Measurements from ENCODE around the gene ICAM4. TPM values are rescaled to one million over a fixed set of nuclear protein-coding genes. Genes with fewer than 3 reads are reported as not detected.

Gene ICAM4
- total and polyA plus RNA-seq, 2 of the 8 experiments (the other 6 are each of a cell fraction or from before 2014, with no cell fraction given), result 1.5 to 4.1 TPM

GRCh38 chr19:10335352-10335985, 48.7 kb downstream of the ICAM4 start:
- Histone ChIP-seq H2BK5ac (ENCODE audit: low read depth, low read length) (no peak overlapping the region), H2BK120ac (replicated peaks; ENCODE audit: low read depth, low read length) (no peak overlapping the region), H4K20me1 (replicated peaks in 1 of 2; ENCODE audit: control insufficient read depth in 1 of 2, insufficient read depth in 2 of 2, low read length in 2 of 2) (peaks cover 6 to 8% of the 10 kb centered on the region in 2 experiments), H3K4ac (replicated peaks; ENCODE audit: insufficient read length, low read depth, low read length) (no peak overlapping the region), H2BK15ac (ENCODE audit: low read length) (no peak overlapping the region), H2BK20ac (ENCODE audit: low read length) (no peak overlapping the region), H4K91ac (replicated peaks; ENCODE audit: insufficient read length, low read length) (no peak overlapping the region), H3K4me2 (ENCODE audit: insufficient read depth in 1 of 2, low read depth in 2 of 2, low read length in 2 of 2) (peak overlapping the region; percentile 91 to 93), H3K56ac (replicated peaks; ENCODE audit: insufficient read length, low read depth, low read length) (no peak overlapping the region), H3K27ac (ENCODE audit: low read depth, low read length) (no peak overlapping the region), H3K14ac (ENCODE audit: insufficient read length) (no peak overlapping the region), H3K18ac (ENCODE audit: extremely low read depth, low read length) (no peak overlapping the region; the same call in 1 of the 2 replicates), H4K8ac (ENCODE audit: extremely low read depth, insufficient read depth, low read length) (no peak overlapping the region; the same call in 1 of the 2 replicates), H3K23me2 (ENCODE audit: low read depth, low read length) (peaks cover 13% of the 10 kb centered on the region), H2BK12ac (ENCODE audit: low read depth, low read length) (no peak overlapping the region), H3K9ac (replicated peaks in 1 of 4; ENCODE audit: extremely low read depth in 1 of 4, low read depth in 3 of 4, low read length in 3 of 4) (no peak overlapping the region), H3K36me3 (ENCODE audit: control insufficient read depth in 2 of 4, insufficient read depth in 4 of 4, low read length in 3 of 4) (peaks cover 0 to under 1% (median 0%) of the 10 kb centered on the region in 4 experiments; a peak in 2 of 8 replicates), H3K79me2 (ENCODE audit: control insufficient read depth in 1 of 2, insufficient read depth in 2 of 2, low read length in 2 of 2) (peaks cover 5 to 19% of the 10 kb centered on the region in 2 experiments), H3K23ac (ENCODE audit: insufficient read length) (no peak overlapping the region), H3K4me3 (ENCODE audit: extremely low read depth in 1 of 4, insufficient read depth in 2 of 4, low read depth in 3 of 4, low read length in 4 of 4) (peak overlapping the region in 1 of 4 experiments; percentile 89; a peak in 2 of 8 replicates), H3K79me1 (ENCODE audit: low read depth, low read length) (peaks cover 5% of the 10 kb centered on the region), H3K4me1 (replicated peaks in 1 of 4; ENCODE audit: control insufficient read depth in 3 of 4, insufficient read depth in 4 of 4, low read length in 3 of 4) (peaks cover 0 to 24% (median 11%) of the 10 kb centered on the region in 4 experiments; a peak in 6 of 7 replicates), H3K9me3 (ENCODE audit: insufficient read depth in 2 of 2, low read depth in 1 of 2, low read length in 1 of 2) (no peaks in the 10 kb centered on the region), H4K5ac (ENCODE audit: insufficient read length, low read depth, low read length) (no peak overlapping the region), H3K27me3 (replicated peaks in 1 of 4; ENCODE audit: control insufficient read depth in 3 of 4, extremely low read depth in 1 of 4, insufficient read depth in 3 of 4, low read length in 3 of 4) (peaks cover 0 to 3% (median 0%) of the 10 kb centered on the region in 4 experiments; a peak in 2 of 7 replicates), H2AK5ac (ENCODE audit: low read depth, low read length) (no peak overlapping the region), H2AFZ (ENCODE audit: low read length) (no peak overlapping the region)
- DNase-seq (ENCODE audit: low read depth in 1 of 2, low spot score in 2 of 2) (peak in 1 of 2 experiments; percentile 61), FAIRE-seq (no peak)
- ChIA-PET POLR2A (ENCODE audit: partially characterized antibody) (interaction anchor here (0.7 to 6.8 kb wide), 9 partner anchors 8 to 141 kb away, joined by 3 to 104 read pairs (median 9); partner anchors contain the start of genes DNMT1, FDX2, ICAM1 and TYK2), CTCF (ENCODE audit: partially characterized antibody) (interaction anchor here (0.5 to 4.9 kb wide), 16 partner anchors 9 to 374 kb away, joined by 3 to 21 read pairs (median 4); partner anchors contain the start of genes CDC37, ICAM1 and ICAM4)
- WGBS, 2 experiments (ENCODE audit: extremely low coverage in 1 of 2, insufficient coverage in 1 of 2, insufficient read length in 1 of 2, insufficient replicate concordance in 2 of 2, low coverage in 1 of 2, low lambda C conversion rate in 2 of 2, missing lambda C conversion rate in 1 of 2), result 66% methylated on average over 23 of the region's 26 CpGs; no CpG with 5 or more reads in 1 of the 2 experiments
- TF ChIP-seq KDM1A (IDR thresholded peaks at IDR 0.05; ENCODE audit: borderline replicate concordance, low read length) (no peak), RAD21 (IDR thresholded peaks at IDR 0.05 in 1 of 2, conservative IDR thresholded peaks at IDR 0.05 in 1 of 2; ENCODE audit: low read depth in 2 of 2, low read length in 2 of 2) (peak; percentile 2 to 48; a peak in 2 of 4 replicates), CTCF (IDR thresholded peaks at IDR 0.05; ENCODE audit: control extremely low read depth in 1 of 3, insufficient read depth in 1 of 3, low read depth in 1 of 3, low read length in 3 of 3) (peak in 2 of 3 experiments; percentile 19 to 28; a peak in 3 of 4 replicates)
